Mesenchymal stem cell (in vitro differentiated cells and primary cell): ENCODE data around the gene TTPAL.
A peak's percentile ranks its signal among the peaks of the same experiment; 100 is the strongest.

Experiments used
- DNase-seq: peaks from one replicate; pipeline ENCODE4 v3.0.0-alpha.2; 2013
- H2AFZ ChIP-seq: one replicate; pipeline ENCODE4 v1.6.1; 2013; ENCODE audit warnings: low read depth, mild to moderate bottlenecking, control low read depth, inconsistent platforms, low read length, moderate library complexity
- H2AK5ac ChIP-seq: 2 replicates; pipeline ENCODE4 v1.6.1; 2013; ENCODE audit warnings: low read length, moderate library complexity, mild to moderate bottlenecking, inconsistent platforms; ENCODE audit not compliant: severe bottlenecking
- H2BK120ac ChIP-seq: one replicate; pipeline ENCODE4 v1.6.1; 2013; ENCODE audit warnings: low read depth, mild to moderate bottlenecking, inconsistent platforms, low read length, moderate library complexity
- H2BK12ac ChIP-seq, 2 experiments: one replicate each; pipeline ENCODE4 v1.6.1; 2013; ENCODE audit warnings: inconsistent platforms in 2 of 2, low read length in 2 of 2, mild to moderate bottlenecking in 2 of 2, moderate library complexity in 2 of 2, control low read depth in 1 of 2
- H2BK15ac ChIP-seq: one replicate; pipeline ENCODE4 v1.6.1; 2013; ENCODE audit warnings: mild to moderate bottlenecking, low read depth, inconsistent platforms; ENCODE audit not compliant: poor library complexity, severe bottlenecking
- H2BK5ac ChIP-seq: 2 replicates; pipeline ENCODE4 v1.6.1; 2013; ENCODE audit warnings: low read depth, mild to moderate bottlenecking, low read length, control low read depth, inconsistent platforms; ENCODE audit not compliant: poor library complexity, severe bottlenecking
- H3K14ac ChIP-seq, 2 experiments: one replicate each; pipeline ENCODE4 v1.6.1; 2013; ENCODE audit warnings: inconsistent platforms in 2 of 2, low read length in 2 of 2, control low read depth in 1 of 2, mild to moderate bottlenecking in 1 of 2, moderate library complexity in 1 of 2
- H3K18ac ChIP-seq, 2 experiments: one replicate each; pipeline ENCODE4 v1.6.1; 2013; ENCODE audit warnings: inconsistent platforms in 2 of 2, low read length in 2 of 2, control low read depth in 1 of 2, low read depth in 1 of 2, mild to moderate bottlenecking in 1 of 2
- H3K23ac ChIP-seq, 2 experiments: one replicate each; pipeline ENCODE4 v1.6.1; 2013; ENCODE audit warnings: inconsistent platforms in 2 of 2, low read length in 2 of 2, mild to moderate bottlenecking in 2 of 2, moderate library complexity in 2 of 2, control low read depth in 1 of 2
- H3K27ac ChIP-seq: 2 replicates; pipeline ENCODE4 v1.5.1; 2013; ENCODE audit warnings: mild to moderate bottlenecking, moderate library complexity, low read length, control low read depth, inconsistent platforms; ENCODE audit not compliant: poor library complexity, severe bottlenecking
- H3K27me3 ChIP-seq, 2 experiments: 2 replicates each; pipeline versions ENCODE4 v1.6.1 to v1.7.0; 2013; ENCODE audit warnings: low read length in 2 of 2, mild to moderate bottlenecking in 2 of 2, moderate library complexity in 2 of 2, control low read depth in 1 of 2, inconsistent platforms in 1 of 2; ENCODE audit not compliant: control insufficient read depth in 1 of 2, insufficient read depth in 1 of 2
- H3K36me3 ChIP-seq, 2 experiments: 2 replicates each; pipeline versions ENCODE4 v1.6.1 to v1.7.0; 2013; ENCODE audit warnings: low read length in 2 of 2, control low read depth in 1 of 2, inconsistent platforms in 1 of 2, low read depth in 1 of 2, mild to moderate bottlenecking in 1 of 2; ENCODE audit not compliant: insufficient read depth in 2 of 2, control insufficient read depth in 1 of 2
- H3K4ac ChIP-seq, 2 experiments: one replicate each; pipeline ENCODE4 v1.6.1; 2013; ENCODE audit warnings: inconsistent platforms in 2 of 2, low read length in 2 of 2, mild to moderate bottlenecking in 2 of 2, moderate library complexity in 2 of 2, control low read depth in 1 of 2, low read depth in 1 of 2
- H3K4me1 ChIP-seq: 2 replicates; pipeline ENCODE4 v1.6.1; 2013; ENCODE audit warnings: low read depth, low read length, control low read depth; ENCODE audit not compliant: control insufficient read depth, insufficient read depth
- H3K4me2 ChIP-seq: 2 replicates; pipeline ENCODE4 v1.6.1; 2013; ENCODE audit warnings: low read length, mild to moderate bottlenecking, inconsistent platforms; ENCODE audit not compliant: poor library complexity, severe bottlenecking
- H3K4me3 ChIP-seq, 2 experiments: 2 replicates each; pipeline versions ENCODE4 v1.5.1 to v1.7.0; 2013; ENCODE audit warnings: low read length in 2 of 2, mild to moderate bottlenecking in 2 of 2, control low read depth in 1 of 2, low read depth in 1 of 2; ENCODE audit not compliant: insufficient read depth in 1 of 2
- H3K79me1 ChIP-seq: replicated peaks from 2 replicates; pipeline ENCODE4 v1.6.1; 2013; ENCODE audit warnings: mild to moderate bottlenecking, control low read depth, low read length, inconsistent platforms; ENCODE audit not compliant: poor library complexity, severe bottlenecking
- H3K9ac ChIP-seq: 2 replicates; pipeline ENCODE4 v1.7.0; 2013; ENCODE audit warnings: mild to moderate bottlenecking, low read length, moderate library complexity
- H3K9me3 ChIP-seq: 2 replicates; pipeline ENCODE4 v1.7.0; 2013; ENCODE audit warnings: mild to moderate bottlenecking, low read length; ENCODE audit not compliant: control insufficient read depth
- H4K8ac ChIP-seq: one replicate; pipeline ENCODE4 v1.6.1; 2013; ENCODE audit warnings: inconsistent platforms, mild to moderate bottlenecking, low read length, moderate library complexity
- H4K91ac ChIP-seq: one replicate; pipeline ENCODE4 v1.6.1; 2013; ENCODE audit warnings: mild to moderate bottlenecking, low read length, inconsistent platforms
- WGBS: methylation state at CpG from one replicate; pipeline ENCODE4 v1.1.7; 2013; ENCODE audit warnings: mixed read lengths; 5-methylcytosine and 5-hydroxymethylcytosine counted together

TTPAL gene

GRCh38 chr20:44513871-44514270 is 38.2 kb downstream of the TTPAL start:
- no peaks in the 10 kb centered on the region for H3K27me3 ChIP-seq
- H3K4ac ChIP-seq, result no peak overlapping the region
- H2AFZ ChIP-seq, result no peak overlapping the region
- no peak overlapping the region for H3K14ac ChIP-seq
- no peak overlapping the region for H2BK12ac ChIP-seq
- H3K79me1 ChIP-seq, result peaks cover 21% of the 10 kb centered on the region
- H2BK120ac ChIP-seq, result no peak overlapping the region
- H2AK5ac ChIP-seq, result no peak overlapping the region
- no peaks in the 10 kb centered on the region for H3K4me1 ChIP-seq
- H2BK5ac ChIP-seq, result no peak overlapping the region
- no peak for DNase-seq
- no peak overlapping the region for H4K8ac ChIP-seq
- peak overlapping the region; percentile 37 for H3K9ac ChIP-seq
- no peak overlapping the region for H3K27ac ChIP-seq
- H3K9me3 ChIP-seq, result no peaks in the 10 kb centered on the region
- WGBS, result 96% methylated on average over 10 of the region's 10 CpGs
- peaks cover 14 to 46% of the 10 kb centered on the region in 2 experiments for H3K36me3 ChIP-seq
- H3K4me3 ChIP-seq, result peak overlapping the region in 1 of 2 experiments; percentile 14
- H3K4me2 ChIP-seq, result no peak overlapping the region
- H3K18ac ChIP-seq, result peak overlapping the region in 1 of 2 experiments; percentile 21
- H4K91ac ChIP-seq, result no peak overlapping the region
- H3K23ac ChIP-seq, result no peak overlapping the region
- no peak overlapping the region for H2BK15ac ChIP-seq

DNA sequence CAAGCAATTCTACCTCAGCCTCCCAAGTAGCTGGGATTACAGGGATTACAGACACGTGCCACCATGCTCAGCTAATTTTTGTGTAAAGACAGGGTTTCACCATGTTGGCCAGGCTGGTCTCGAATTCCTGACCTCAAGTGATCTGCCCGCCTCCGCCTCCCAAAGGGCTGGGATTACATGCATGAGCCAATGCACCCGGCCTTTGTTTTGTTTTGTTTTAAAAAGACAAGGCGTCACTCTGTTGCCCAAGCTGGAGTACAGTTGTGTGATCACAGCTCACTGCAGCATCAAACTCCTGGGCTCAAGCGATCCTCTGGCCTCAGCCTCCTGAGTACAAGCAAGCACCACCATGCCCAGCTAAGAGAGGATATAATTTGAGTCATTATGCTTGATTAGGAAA is 40.8 kb downstream of the TTPAL start:
- Histone ChIP-seq H2BK15ac (no peak overlapping the region), H4K91ac (no peak overlapping the region), H2AK5ac (no peak overlapping the region), H3K4me1 (peaks cover 5% of the 10 kb centered on the region), H3K79me1 (peaks cover 16% of the 10 kb centered on the region), H3K14ac (no peak overlapping the region), H3K27ac (no peak overlapping the region), H2BK12ac (no peak overlapping the region), H3K27me3 (no peaks in the 10 kb centered on the region), H3K9me3 (no peaks in the 10 kb centered on the region), H3K23ac (no peak overlapping the region), H2AFZ (no peak overlapping the region), H4K8ac (no peak overlapping the region), H2BK5ac (no peak overlapping the region), H2BK120ac (no peak overlapping the region), H3K36me3 (peaks cover 7 to 28% of the 10 kb centered on the region in 2 experiments), H3K4me3 (peak overlapping the region in 1 of 2 experiments; percentile 7), H3K4ac (no peak overlapping the region), H3K4me2 (no peak overlapping the region), H3K18ac (no peak overlapping the region), H3K9ac (peak overlapping the region; percentile 62)
- WGBS, result 94% methylated on average over 7 of the region's 7 CpGs
- no peak for DNase-seq

GRCh38 chr20:44517454-44517853 is 41.8 kb downstream of the TTPAL start:
- 60% methylated on average over 1 of the region's 3 CpGs for WGBS
- H3K9ac ChIP-seq, result peak overlapping the region; percentile 62
- peak overlapping the region in 1 of 2 experiments; percentile 36 for H3K4me3 ChIP-seq
- H3K27ac ChIP-seq, result no peak overlapping the region
- no peak for DNase-seq
- H3K27me3 ChIP-seq, result no peaks in the 10 kb centered on the region
- no peak overlapping the region for H3K23ac ChIP-seq
- H4K8ac ChIP-seq, result no peak overlapping the region
- H3K4ac ChIP-seq, result no peak overlapping the region
- H3K36me3 ChIP-seq, result peaks cover 4 to 20% of the 10 kb centered on the region in 2 experiments
- no peak overlapping the region for H2BK120ac ChIP-seq
- no peak overlapping the region for H2BK12ac ChIP-seq
- H3K9me3 ChIP-seq, result no peaks in the 10 kb centered on the region
- no peak overlapping the region for H3K4me2 ChIP-seq
- H3K4me1 ChIP-seq, result peaks cover 5% of the 10 kb centered on the region
- H2BK15ac ChIP-seq, result no peak overlapping the region
- H3K18ac ChIP-seq, result no peak overlapping the region
- H2AFZ ChIP-seq, result no peak overlapping the region
- peaks cover 14% of the 10 kb centered on the region for H3K79me1 ChIP-seq
- H2BK5ac ChIP-seq, result no peak overlapping the region
- no peak overlapping the region for H3K14ac ChIP-seq
- H2AK5ac ChIP-seq, result no peak overlapping the region
- no peak overlapping the region for H4K91ac ChIP-seq

DNA sequence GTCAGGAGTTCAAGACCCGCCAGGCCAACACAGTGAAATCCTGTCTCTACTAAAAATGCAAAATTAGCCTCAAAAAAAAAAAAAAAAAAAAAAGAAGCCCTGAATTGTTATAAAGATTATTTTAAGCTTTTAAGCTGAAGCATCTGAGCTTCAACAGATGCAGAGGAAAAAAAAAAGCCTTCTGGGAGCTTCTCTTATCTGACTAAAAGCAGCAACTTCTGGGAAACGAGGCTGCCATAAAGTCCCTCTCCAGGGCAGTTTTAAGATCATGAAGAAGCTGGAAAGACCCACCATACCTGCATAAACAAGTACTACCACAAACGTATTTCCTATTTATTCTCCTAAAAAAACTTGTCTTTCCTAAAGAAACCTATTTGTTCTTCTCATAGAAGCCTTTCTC is 42.6 kb downstream of the TTPAL start:
- no peak overlapping the region for H4K8ac ChIP-seq
- no peak overlapping the region for H2BK15ac ChIP-seq
- peak overlapping the region; percentile 62 for H3K9ac ChIP-seq
- no peak overlapping the region for H3K14ac ChIP-seq
- H3K18ac ChIP-seq, result no peak overlapping the region
- peaks cover 5% of the 10 kb centered on the region for H3K4me1 ChIP-seq
- H2AK5ac ChIP-seq, result no peak overlapping the region
- H3K27me3 ChIP-seq, result no peaks in the 10 kb centered on the region
- no peak overlapping the region for H2BK5ac ChIP-seq
- no peak overlapping the region for H3K4ac ChIP-seq
- no peak overlapping the region for H2BK12ac ChIP-seq
- no peak overlapping the region for H4K91ac ChIP-seq
- H3K36me3 ChIP-seq, result peaks cover 4 to 13% of the 10 kb centered on the region in 2 experiments
- H3K79me1 ChIP-seq, result peaks cover 13% of the 10 kb centered on the region
- H3K27ac ChIP-seq, result no peak overlapping the region
- H3K23ac ChIP-seq, result no peak overlapping the region
- WGBS, result 63% methylated on average over 2 of the region's 3 CpGs
- no peak for DNase-seq
- no peak overlapping the region for H2AFZ ChIP-seq
- H2BK120ac ChIP-seq, result no peak overlapping the region
- no peak overlapping the region for H3K4me3 ChIP-seq
- no peak overlapping the region for H3K4me2 ChIP-seq
- H3K9me3 ChIP-seq, result no peaks in the 10 kb centered on the region
